Activated CD8-positive, alpha-beta T cell treated with anti-CD3 and anti-CD28 coated beads, Interleukin-2, amount 10 ng/mL, durations not matched to agents 7 days and 5 days (primary cell): ENCODE results near the gene GPR78. TPM values are rescaled to one million over a fixed set of nuclear protein-coding genes. Genes with fewer than 3 reads are reported as not detected.

ENCODE experiments used
- ATAC-seq: fragments of 150-1000 bp; cut with Tn5 transposase; one replicate; pipeline ENCODE4 v1.10.0; 2021; ENCODE audit warnings: moderate library complexity
- CTCF ChIA-PET: fragments of 350-600 bp; sonication (Branson Sonifier 250); formaldehyde crosslinking; loops from one replicate; lab custom pipeline; 2021; ENCODE audit warnings: antibody characterized with exemption; lab: Charles Lee
- POLR2A ChIA-PET: fragments of 350-600 bp; sonication (Branson Sonifier 250); formaldehyde crosslinking; loops from one replicate; lab custom pipeline; 2021; ENCODE audit warnings: antibody characterized with exemption; lab: Charles Lee
- DNase-seq: peaks from one replicate; pipeline ENCODE4 v3.0.0-alpha.2; 2020
- H3K27ac Mint-ChIP-seq: one replicate; pipeline ENCODE4 v1.8.0; 2021; ENCODE audit warnings: mild to moderate bottlenecking, mixed read lengths
- H3K27me3 Mint-ChIP-seq: one replicate; pipeline ENCODE4 v1.8.0; 2021; ENCODE audit warnings: low read depth, mixed read lengths
- H3K36me3 Mint-ChIP-seq: one replicate; pipeline ENCODE4 v1.8.0; 2021; ENCODE audit warnings: low read depth, mixed read lengths
- H3K4me1 Mint-ChIP-seq: one replicate; pipeline ENCODE4 v1.8.0; 2021; ENCODE audit warnings: low read depth, mixed read lengths
- H3K4me3 Mint-ChIP-seq: one replicate; pipeline ENCODE4 v1.8.0; 2021; ENCODE audit warnings: mild to moderate bottlenecking, mixed read lengths
- H3K9me3 Mint-ChIP-seq: one replicate; pipeline ENCODE4 v1.8.0; 2022; ENCODE audit warnings: mixed read lengths; ENCODE audit not compliant: insufficient read depth
- total RNA-seq, 2 experiments: library from RNA; stranded (reverse); gene quantifications; one replicate each; pipeline ENCODE4 v1.2.3, GENCODE V29; 2021

GPR78 gene
- total RNA-seq, 2 experiments from 2014 or later, result not detected

- H3K36me3 Mint-ChIP-seq, result no peaks in the 10 kb centered on the region
- ATAC-seq (no peak), DNase-seq (no peak)
- H3K27ac Mint-ChIP-seq, result no peak overlapping the region
- ChIA-PET CTCF (no interaction called here), POLR2A (no interaction called here)
- H3K9me3 Mint-ChIP-seq, result no peaks in the 10 kb centered on the region
- H3K4me3 Mint-ChIP-seq, result no peak overlapping the region
- no peaks in the 10 kb centered on the region for H3K4me1 Mint-ChIP-seq
- H3K27me3 Mint-ChIP-seq, result peaks cover 12% of the 10 kb centered on the region
Observed at GRCh38 chr4:8593264-8594096, 13.3 kb downstream of the GPR78 start.

GRCh38 chr4:8594097-8595038 lies 14.2 kb downstream of the GPR78 start:
- Mint-ChIP-seq H3K9me3 (no peaks in the 10 kb centered on the region), H3K27ac (no peak overlapping the region), H3K4me1 (peaks cover 6% of the 10 kb centered on the region), H3K27me3 (peaks cover 12% of the 10 kb centered on the region), H3K36me3 (no peaks in the 10 kb centered on the region), H3K4me3 (no peak overlapping the region)
- DNase-seq, result peak; percentile 45
- no peak for ATAC-seq
- POLR2A ChIA-PET, result no interaction called here
- CTCF ChIA-PET, result no interaction called here

GRCh38 chr4:8595237-8596087 lies 15.3 kb downstream of the GPR78 start:
- H3K36me3 Mint-ChIP-seq, result no peaks in the 10 kb centered on the region
- POLR2A ChIA-PET, result no interaction called here
- DNase-seq (no peak), ATAC-seq (no peak)
- CTCF ChIA-PET, result no interaction called here
- peaks cover 12% of the 10 kb centered on the region for H3K27me3 Mint-ChIP-seq
- no peak overlapping the region for H3K4me3 Mint-ChIP-seq
- no peak overlapping the region for H3K27ac Mint-ChIP-seq
- peaks cover 7% of the 10 kb centered on the region for H3K4me1 Mint-ChIP-seq
- H3K9me3 Mint-ChIP-seq, result no peaks in the 10 kb centered on the region

- ChIA-PET CTCF (no interaction called here), POLR2A (no interaction called here)
- Mint-ChIP-seq H3K27me3 (peaks cover 12% of the 10 kb centered on the region), H3K27ac (no peak overlapping the region), H3K36me3 (no peaks in the 10 kb centered on the region), H3K4me1 (peaks cover 7% of the 10 kb centered on the region), H3K9me3 (no peaks in the 10 kb centered on the region), H3K4me3 (no peak overlapping the region)
- DNase-seq, result no peak
- no peak for ATAC-seq
Observed at GRCh38 chr4:8596891-8597290, 16.7 kb downstream of the GPR78 start.

GRCh38 chr4:8597319-8597718 lies 17.1 kb downstream of the GPR78 start:
- Mint-ChIP-seq H3K9me3 (no peaks in the 10 kb centered on the region), H3K27ac (no peak overlapping the region), H3K27me3 (peaks cover 12% of the 10 kb centered on the region), H3K36me3 (no peaks in the 10 kb centered on the region), H3K4me3 (no peak overlapping the region), H3K4me1 (peaks cover 7% of the 10 kb centered on the region)
- no peak for ATAC-seq
- CTCF ChIA-PET, result no interaction called here
- POLR2A ChIA-PET, result no interaction called here
- no peak for DNase-seq

- ATAC-seq (no peak), DNase-seq (no peak)
- peaks cover 12% of the 10 kb centered on the region for H3K27me3 Mint-ChIP-seq
- ChIA-PET POLR2A (no interaction called here), CTCF (no interaction called here)
- H3K4me1 Mint-ChIP-seq, result peaks cover 7% of the 10 kb centered on the region
- no peaks in the 10 kb centered on the region for H3K36me3 Mint-ChIP-seq
- no peaks in the 10 kb centered on the region for H3K9me3 Mint-ChIP-seq
- no peak overlapping the region for H3K4me3 Mint-ChIP-seq
- no peak overlapping the region for H3K27ac Mint-ChIP-seq
Observed at GRCh38 chr4:8597791-8598190, 17.6 kb downstream of the GPR78 start.

GRCh38 chr4:8598391-8599090 lies 18.3 kb downstream of the GPR78 start:
- Mint-ChIP-seq H3K36me3 (no peaks in the 10 kb centered on the region), H3K27ac (peak overlapping the region; percentile 20), H3K4me1 (peaks cover 7% of the 10 kb centered on the region), H3K4me3 (no peak overlapping the region), H3K9me3 (no peaks in the 10 kb centered on the region), H3K27me3 (peaks cover 9% of the 10 kb centered on the region)
- ATAC-seq (no peak), DNase-seq (no peak)
- ChIA-PET CTCF (no interaction called here), POLR2A (no interaction called here)

- POLR2A ChIA-PET, result no interaction called here
- Mint-ChIP-seq H3K9me3 (no peaks in the 10 kb centered on the region), H3K27me3 (peaks cover 4% of the 10 kb centered on the region), H3K4me3 (no peak overlapping the region), H3K36me3 (no peaks in the 10 kb centered on the region), H3K27ac (no peak overlapping the region), H3K4me1 (peaks cover 7% of the 10 kb centered on the region)
- no peak for ATAC-seq
- DNase-seq, result no peak
- CTCF ChIA-PET, result no interaction called here
Observed at GRCh38 chr4:8599091-8599460, 18.9 kb downstream of the GPR78 start.

GRCh38 chr4:8599657-8600056 lies 19.5 kb downstream of the GPR78 start:
- Mint-ChIP-seq H3K27ac (no peak overlapping the region), H3K9me3 (no peaks in the 10 kb centered on the region), H3K4me3 (no peak overlapping the region), H3K36me3 (no peaks in the 10 kb centered on the region), H3K27me3 (no peaks in the 10 kb centered on the region), H3K4me1 (peaks cover 7% of the 10 kb centered on the region)
- ChIA-PET POLR2A (no interaction called here), CTCF (no interaction called here)
- ATAC-seq (no peak), DNase-seq (no peak)

- no peaks in the 10 kb centered on the region for H3K9me3 Mint-ChIP-seq
- H3K27me3 Mint-ChIP-seq, result no peaks in the 10 kb centered on the region
- H3K36me3 Mint-ChIP-seq, result no peaks in the 10 kb centered on the region
- ChIA-PET POLR2A (no interaction called here), CTCF (no interaction called here)
- H3K4me3 Mint-ChIP-seq, result no peak overlapping the region
- ATAC-seq (no peak), DNase-seq (no peak)
- no peak overlapping the region for H3K27ac Mint-ChIP-seq
- H3K4me1 Mint-ChIP-seq, result peaks cover 7% of the 10 kb centered on the region
Observed at GRCh38 chr4:8600266-8600665, 20.1 kb downstream of the GPR78 start.

GRCh38 chr4:8600686-8601085 lies 20.5 kb downstream of the GPR78 start:
- CTCF ChIA-PET, result no interaction called here
- Mint-ChIP-seq H3K27me3 (no peaks in the 10 kb centered on the region), H3K9me3 (no peaks in the 10 kb centered on the region), H3K27ac (no peak overlapping the region), H3K36me3 (no peaks in the 10 kb centered on the region), H3K4me3 (no peak overlapping the region), H3K4me1 (peaks cover 7% of the 10 kb centered on the region)
- ATAC-seq (no peak), DNase-seq (no peak)
- POLR2A ChIA-PET, result no interaction called here
